ENCODE results near the gene PEX6.
A peak's percentile ranks its signal among the peaks of the same experiment; 100 is the strongest.

PEX6 gene, protein sequence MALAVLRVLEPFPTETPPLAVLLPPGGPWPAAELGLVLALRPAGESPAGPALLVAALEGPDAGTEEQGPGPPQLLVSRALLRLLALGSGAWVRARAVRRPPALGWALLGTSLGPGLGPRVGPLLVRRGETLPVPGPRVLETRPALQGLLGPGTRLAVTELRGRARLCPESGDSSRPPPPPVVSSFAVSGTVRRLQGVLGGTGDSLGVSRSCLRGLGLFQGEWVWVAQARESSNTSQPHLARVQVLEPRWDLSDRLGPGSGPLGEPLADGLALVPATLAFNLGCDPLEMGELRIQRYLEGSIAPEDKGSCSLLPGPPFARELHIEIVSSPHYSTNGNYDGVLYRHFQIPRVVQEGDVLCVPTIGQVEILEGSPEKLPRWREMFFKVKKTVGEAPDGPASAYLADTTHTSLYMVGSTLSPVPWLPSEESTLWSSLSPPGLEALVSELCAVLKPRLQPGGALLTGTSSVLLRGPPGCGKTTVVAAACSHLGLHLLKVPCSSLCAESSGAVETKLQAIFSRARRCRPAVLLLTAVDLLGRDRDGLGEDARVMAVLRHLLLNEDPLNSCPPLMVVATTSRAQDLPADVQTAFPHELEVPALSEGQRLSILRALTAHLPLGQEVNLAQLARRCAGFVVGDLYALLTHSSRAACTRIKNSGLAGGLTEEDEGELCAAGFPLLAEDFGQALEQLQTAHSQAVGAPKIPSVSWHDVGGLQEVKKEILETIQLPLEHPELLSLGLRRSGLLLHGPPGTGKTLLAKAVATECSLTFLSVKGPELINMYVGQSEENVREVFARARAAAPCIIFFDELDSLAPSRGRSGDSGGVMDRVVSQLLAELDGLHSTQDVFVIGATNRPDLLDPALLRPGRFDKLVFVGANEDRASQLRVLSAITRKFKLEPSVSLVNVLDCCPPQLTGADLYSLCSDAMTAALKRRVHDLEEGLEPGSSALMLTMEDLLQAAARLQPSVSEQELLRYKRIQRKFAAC

GRCh38 chr6:42978839-42979522 lies at the start of gene PEX6:
TSS of gene PEX6 (minus strand) at chr6:42979181. CDS start at chr6:42979150, 31 bp downstream.
- DNase-seq = peak; percentile 90

- DNase-seq = no peak
Observed at GRCh38 chr6:43026365-43026764, 47.4 kb upstream of the PEX6 start.

- no peak for DNase-seq
Observed at GRCh38 chr6:43024436-43024835, 45.5 kb upstream of the PEX6 start.

- DNase-seq = peak; percentile 80
Observed at GRCh38 chr6:43021270-43022047, 42.5 kb upstream of the PEX6 start, which contains the start of gene RRP36. TSS of gene RRP36 (plus strand) at chr6:43021623. CDS start at chr6:43021655, 32 bp downstream.

DNA sequence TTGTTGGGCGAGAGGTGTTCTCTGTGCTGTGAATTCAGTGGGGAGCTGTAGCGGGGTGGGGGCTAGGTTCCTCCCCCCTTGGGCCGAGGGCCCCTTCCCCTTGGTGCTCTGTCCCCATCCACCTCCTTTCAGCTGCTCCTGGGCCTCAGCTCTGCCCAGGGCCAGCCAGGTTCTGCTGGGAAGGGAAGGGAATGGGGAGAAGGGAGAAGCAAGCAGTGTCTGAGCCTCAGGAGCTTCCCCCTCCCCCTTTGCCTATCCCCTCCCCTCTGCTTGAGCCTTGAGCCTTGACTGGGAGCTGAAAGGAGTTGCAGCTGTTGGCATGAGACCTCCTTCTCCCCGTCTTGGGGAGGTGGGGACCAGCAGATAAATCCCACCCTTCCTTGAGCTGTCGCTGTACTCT lies 41.9 kb upstream of the PEX6 start:
- DNase-seq = no peak

DNA sequence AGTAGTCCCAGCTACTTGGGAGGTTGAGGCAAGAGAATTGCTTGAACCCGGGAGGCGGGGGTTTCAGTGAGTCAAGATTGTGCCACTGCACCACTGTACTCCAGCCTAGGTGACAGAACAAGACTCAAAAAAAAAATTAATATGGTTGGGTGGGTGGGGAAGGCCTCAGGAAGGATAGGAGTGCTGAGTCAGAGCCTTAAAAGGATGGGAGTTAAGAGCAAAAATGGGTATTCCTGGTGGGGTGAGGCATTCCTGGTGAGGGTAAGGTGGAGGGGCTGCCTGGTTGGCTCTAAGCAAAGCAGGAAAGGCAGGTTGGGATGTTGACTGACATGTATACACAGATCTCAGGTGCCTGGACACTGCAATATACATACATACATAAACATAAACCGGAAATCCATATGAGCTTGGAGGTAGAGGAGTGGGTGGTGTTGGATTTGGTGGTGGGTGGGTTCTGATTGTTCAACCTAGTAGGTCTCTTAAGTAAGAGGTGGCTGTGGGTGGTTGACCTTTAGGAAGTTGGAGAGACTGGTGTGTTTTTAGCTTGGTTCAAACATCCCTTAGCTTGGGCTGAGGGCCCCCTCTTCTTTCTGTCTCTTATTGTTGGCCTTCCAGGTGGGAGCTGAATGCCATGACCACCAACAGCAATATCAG lies 41.2 kb upstream of the PEX6 start:
- no peak for DNase-seq

DNA sequence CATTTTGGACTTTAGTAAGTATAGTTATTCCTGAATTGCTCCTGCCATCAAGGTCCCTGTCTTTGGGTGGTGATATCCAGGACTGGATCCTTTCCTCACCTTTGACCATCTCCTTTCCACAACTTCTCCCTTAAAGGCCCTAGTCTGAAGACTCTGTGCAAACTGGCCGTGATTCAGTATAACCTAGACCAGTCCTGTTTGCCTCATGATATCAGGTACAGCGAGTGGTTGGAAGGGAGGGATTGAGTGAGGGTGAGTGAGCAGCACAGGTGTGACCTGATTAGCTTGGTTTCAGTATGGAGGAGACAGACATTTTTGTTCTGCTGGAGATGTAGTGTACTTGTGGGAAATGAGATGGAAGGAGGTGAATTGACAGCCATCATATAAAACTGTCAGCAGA lies 40.2 kb upstream of the PEX6 start:
- DNase-seq = no peak

- DNase-seq = no peak
Observed at GRCh38 chr6:43016943-43017334, 38.0 kb upstream of the PEX6 start.

DNA sequence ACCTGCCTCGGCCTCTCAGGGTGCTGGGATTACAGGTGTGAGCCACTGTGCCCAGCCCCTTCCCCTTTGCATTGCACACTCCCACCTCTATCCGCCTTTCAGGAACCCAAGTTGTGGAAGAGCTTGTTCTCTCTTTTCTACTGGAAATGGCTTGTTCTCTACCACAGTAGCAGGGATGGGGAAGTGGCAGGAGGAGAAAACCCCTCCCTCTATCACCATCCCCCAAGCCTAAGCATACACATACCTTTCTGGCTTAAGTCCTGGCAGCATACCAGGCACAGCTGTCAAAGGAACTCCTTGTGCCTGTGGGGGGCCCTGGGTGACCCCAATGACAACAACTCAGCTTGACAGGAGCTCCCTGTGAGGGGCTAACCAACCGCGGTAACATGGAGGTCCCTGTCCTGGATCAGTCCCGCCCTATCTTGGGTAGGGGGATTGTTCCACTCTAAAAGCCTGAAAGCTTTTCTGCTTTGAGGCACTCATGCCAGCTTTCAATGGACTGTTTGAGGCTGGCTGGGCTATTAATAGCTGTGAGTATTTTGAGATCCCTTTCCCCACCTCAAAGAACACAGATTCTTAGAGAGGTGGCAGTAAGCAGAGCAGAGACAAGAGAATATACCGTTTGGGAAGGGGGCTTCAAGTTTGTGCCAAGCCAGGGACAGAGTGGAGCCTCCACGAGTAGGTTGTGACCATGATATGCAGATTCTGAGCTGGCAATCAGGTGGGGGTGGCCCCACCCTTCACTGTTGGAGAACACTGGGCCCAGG lies 37.4 kb upstream of the PEX6 start:
- DNase-seq = no peak

GRCh38 chr6:43014434-43014909 lies 35.5 kb upstream of the PEX6 start:
- no peak for DNase-seq

DNA sequence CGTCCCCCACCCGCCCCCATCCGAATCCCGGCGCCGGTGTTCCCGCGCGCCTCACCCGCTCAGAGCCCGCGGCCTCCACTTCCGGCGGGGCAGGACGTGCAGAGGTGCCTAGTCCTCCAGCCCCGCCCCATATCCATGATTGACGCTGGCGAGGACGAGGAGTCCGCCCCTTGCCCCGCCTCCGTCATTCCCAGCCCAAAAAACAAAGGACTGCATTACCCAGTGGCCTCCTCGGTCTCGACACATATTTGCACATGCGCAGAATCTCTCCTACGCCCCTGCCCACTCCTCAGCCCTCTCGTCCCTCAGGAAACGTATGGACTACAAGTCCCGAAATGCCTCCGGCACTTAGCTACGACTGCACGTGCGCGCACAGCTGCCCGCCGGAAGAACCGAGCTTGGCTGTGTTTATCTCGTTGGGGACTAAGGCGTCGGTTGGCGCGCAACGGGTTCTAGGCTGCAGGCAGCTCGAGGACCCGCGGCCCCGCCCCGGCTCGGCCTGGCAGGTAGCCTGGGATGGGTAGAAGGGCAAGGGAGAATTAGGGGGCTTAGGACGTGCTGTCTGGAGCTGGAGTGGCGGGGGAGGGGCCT lies 35.0 kb upstream of the PEX6 start, which contains the start of the genes KLHDC3 and MEA1:
TSS of gene KLHDC3 (plus strand) at position 407 of the 591 bp plus-strand sequence. CDS start 2,944 bp downstream, outside the sequence.
TSS of gene MEA1 (minus strand) at position 104 of the 591 bp plus-strand sequence. CDS start 133 bp downstream, outside the sequence.
- peak; percentile 99 for DNase-seq

DNA sequence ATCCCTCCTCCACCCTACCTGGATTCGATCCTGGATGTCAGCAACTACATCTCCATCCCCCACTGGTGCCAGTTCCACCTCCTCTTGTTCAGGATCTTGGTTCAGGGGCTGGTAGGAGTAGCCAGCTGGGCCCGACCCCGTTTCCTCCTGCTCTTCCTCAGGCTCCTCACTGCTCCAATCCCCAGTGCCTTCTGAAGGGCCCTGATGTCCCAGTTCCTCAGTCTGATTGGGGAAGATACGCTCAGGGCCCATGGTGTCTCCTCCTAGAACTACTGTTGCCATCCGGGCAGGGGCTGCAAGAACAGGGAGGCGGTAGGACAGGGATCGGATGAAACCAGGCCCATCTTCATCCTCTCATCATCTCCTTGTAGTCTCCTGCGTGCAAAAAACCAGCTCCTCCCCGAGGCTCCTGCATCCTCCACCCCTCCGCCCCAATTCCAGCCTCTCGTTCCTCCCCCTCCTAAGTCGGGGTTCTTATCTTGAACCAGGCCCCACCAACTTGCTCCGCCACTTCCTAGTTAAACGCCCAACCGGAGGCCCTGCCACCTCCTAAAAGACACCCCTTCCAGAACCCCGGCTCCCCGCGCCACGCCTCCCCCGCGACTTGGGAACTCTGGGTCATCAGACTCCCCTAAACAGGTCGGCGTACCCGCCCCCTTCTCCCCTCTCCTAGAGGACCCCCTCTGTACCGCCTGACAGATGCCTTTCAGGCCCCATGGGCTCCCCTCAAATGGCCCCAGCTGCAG lies 34.3 kb upstream of the PEX6 start:
- DNase-seq = no peak

GRCh38 chr6:43012364-43012763 lies 33.4 kb upstream of the PEX6 start:
- DNase-seq = no peak

DNA sequence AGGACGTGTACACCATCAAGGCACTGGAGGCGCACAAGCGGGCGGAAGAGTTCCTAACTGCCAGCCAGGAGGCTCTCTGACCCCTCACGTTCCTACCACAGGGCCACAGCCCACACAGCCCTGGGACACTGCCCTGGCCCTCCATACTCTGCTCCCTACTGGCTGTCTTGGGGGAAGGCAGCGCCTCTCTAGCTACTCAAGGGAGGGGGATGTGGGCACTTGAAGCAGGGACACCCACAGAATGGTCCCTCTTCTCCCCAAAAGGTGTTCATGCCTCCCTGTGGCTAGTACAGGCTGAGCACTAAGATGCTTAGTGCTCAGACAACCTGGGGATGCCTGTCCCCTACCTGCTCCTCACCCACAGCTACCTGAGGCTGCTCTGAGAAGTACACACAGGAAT lies 32.2 kb upstream of the PEX6 start:
- DNase-seq = no peak

GRCh38 chr6:43009124-43009523 lies 30.1 kb upstream of the PEX6 start:
- peak; percentile 49 for DNase-seq

- DNase-seq = no peak
Observed at GRCh38 chr6:43007126-43007525, 28.1 kb upstream of the PEX6 start.

- DNase-seq = no peak
Observed at GRCh38 chr6:43006251-43006650, 27.3 kb upstream of the PEX6 start.

GRCh38 chr6:43005844-43006243 lies 26.9 kb upstream of the PEX6 start:
- DNase-seq = no peak

- DNase-seq = no peak
Observed at GRCh38 chr6:43001843-43002242, 22.9 kb upstream of the PEX6 start.

Data from activated naive CD4-positive, alpha-beta T cell treated with anti-CD3 and anti-CD28 coated beads, Interleukin-2, amount 50 U/mL, for 16 hours (primary cell).